HG02870 (cell line): ENCODE measurements around the gene C2orf78.

Experiments used
- ATAC-seq: cut with Tn5 transposase; IDR thresholded peaks from one replicate; pipeline ENCODE4 v1.9.1; 2021; ENCODE audit warnings: mild to moderate bottlenecking, moderate library complexity; ENCODE audit not compliant: unreplicated experiment

Gene C2orf78

GRCh38 chr2:73836141-73836943, 52.4 kb downstream of the C2orf78 start:
- ATAC-seq = no peak

GRCh38 chr2:73837847-73838585, 54.0 kb downstream of the C2orf78 start:
- ATAC-seq = no peak

- no peak for ATAC-seq
Measured at GRCh38 chr2:73838889-73839534, 55.0 kb downstream of the C2orf78 start.

- ATAC-seq = no peak
Measured at GRCh38 chr2:73839653-73840411, 55.8 kb downstream of the C2orf78 start.

- ATAC-seq = no peak
Measured at GRCh38 chr2:73841912-73842738, 58.1 kb downstream of the C2orf78 start.

GRCh38 chr2:73842739-73843019, 58.7 kb downstream of the C2orf78 start:
- no peak for ATAC-seq

- ATAC-seq = no peak
Measured at GRCh38 chr2:73844087-73844486, 60.1 kb downstream of the C2orf78 start.

GRCh38 chr2:73850009-73850408, 66.0 kb downstream of the C2orf78 start:
- ATAC-seq = no peak

- ATAC-seq = no peak
Measured at GRCh38 chr2:73851274-73851673, 67.3 kb downstream of the C2orf78 start.

GRCh38 chr2:73852020-73852419, 68.0 kb downstream of the C2orf78 start:
- no peak for ATAC-seq

GRCh38 chr2:73855526-73855925, 71.5 kb downstream of the C2orf78 start:
- ATAC-seq = no peak

GRCh38 chr2:73856214-73856613, 72.2 kb downstream of the C2orf78 start:
- ATAC-seq = no peak

GRCh38 chr2:73859721-73860586, 76.0 kb downstream of the C2orf78 start:
- ATAC-seq = no peak

GRCh38 chr2:73862987-73863386, 79.0 kb downstream of the C2orf78 start:
- ATAC-seq = no peak
